SK-N-SH (cell line): ENCODE results near the gene PIK3R3. TPM values are rescaled to one million over a fixed set of nuclear protein-coding genes. Genes with fewer than 3 reads are reported as not detected.

Experiments used
- CTCF ChIA-PET: fragments of 300-600, 350-600 bp; formaldehyde crosslinking; extraction: SDS; loops from one replicate; lab custom pipeline; 2021; lab: Yijun Ruan, JAX
- POLR2A ChIA-PET: fragments of 350-600 bp; sonication (Branson Sonifier 250); formaldehyde crosslinking; extraction: SDS; loops from one replicate; lab custom pipeline; 2020; ENCODE audit warnings: antibody characterized with exemption, inconsistent platforms; lab: Yijun Ruan, JAX
- DNase-seq: peaks from one replicate; pipeline ENCODE4 v3.0.0; 2012
- H2AFZ ChIP-seq: fragments of 200-600 bp; sonication (generic); 2 replicates; pipeline ENCODE4 v1.8.1; 2016; ENCODE audit warnings: antibody characterized with exemption, mild to moderate bottlenecking, low read depth
- H3F3A ChIP-seq: fragments of 200-600 bp; sonication (generic); replicated peaks from 2 replicates; pipeline ENCODE3; 2016; ENCODE audit warnings: antibody characterized with exemption, mild to moderate bottlenecking; ENCODE audit not compliant: insufficient read depth
- H3K27ac ChIP-seq, 2 experiments: fragments of 200-500 bp in 1 of 2; fragments of 200-600 bp in 1 of 2; sonication (Bioruptor generic) in 1 of 2; sonication (generic), shearing (Covaris generic) in 1 of 2; 2 replicates each; pipeline versions ENCODE4 v1.5.1 to v1.6.1; 2014 to 2016; ENCODE audit warnings: low read depth in 2 of 2, inconsistent platforms in 1 of 2, low read length in 1 of 2, mild to moderate bottlenecking in 1 of 2, mixed read lengths in 1 of 2
- H3K27me3 ChIP-seq: fragments of 200-600 bp; sonication (generic), shearing (Covaris generic); 2 replicates; pipeline ENCODE4 v1.6.1; 2016; ENCODE audit warnings: mixed run types; ENCODE audit not compliant: insufficient read depth
- H3K36me3 ChIP-seq, 2 experiments: fragments of 200-500 bp in 1 of 2; fragments of 200-600 bp in 1 of 2; sonication (Bioruptor generic) in 1 of 2; sonication (generic) in 1 of 2; replicated peaks in 1 of 2; 2 replicates each; pipeline versions ENCODE3 to v1.5.1; 2014 to 2016; ENCODE audit warnings: low read length in 1 of 2, mild to moderate bottlenecking in 1 of 2; ENCODE audit not compliant: insufficient read depth in 2 of 2, control insufficient read depth in 1 of 2
- H3K4me1 ChIP-seq, 2 experiments: fragments of 200-500 bp in 1 of 2; fragments of 200-600 bp in 1 of 2; sonication (Bioruptor generic) in 1 of 2; sonication (generic), shearing (Covaris generic) in 1 of 2; 2 replicates each; pipeline versions ENCODE4 v1.5.1 to v1.6.1; 2014 to 2016; ENCODE audit warnings: low read depth in 1 of 2, low read length in 1 of 2, mixed run types in 1 of 2; ENCODE audit not compliant: insufficient read depth in 2 of 2, control insufficient read depth in 1 of 2
- H3K4me2 ChIP-seq: fragments of 200-600 bp; sonication (generic), shearing (Covaris generic); 2 replicates; pipeline ENCODE4 v1.6.1; 2017; ENCODE audit warnings: mixed run types
- H3K4me3 ChIP-seq, 2 experiments: fragments of 200-500 bp in 1 of 2; fragments of 200-600 bp in 1 of 2; sonication (Bioruptor generic) in 1 of 2; sonication (generic), shearing (Covaris generic) in 1 of 2; 2 replicates each; pipeline versions ENCODE4 v1.5.1 to v1.8.1; 2014 to 2016; ENCODE audit warnings: low read depth in 2 of 2, inconsistent platforms in 1 of 2, low read length in 1 of 2, mild to moderate bottlenecking in 1 of 2, mixed read lengths in 1 of 2, moderate library complexity in 1 of 2
- H3K79me2 ChIP-seq: fragments of 200-600 bp; sonication (generic); 2 replicates; pipeline ENCODE4 v1.8.1; 2017; ENCODE audit warnings: mild to moderate bottlenecking; ENCODE audit not compliant: insufficient read depth
- H3K9ac ChIP-seq: fragments of 200-600 bp; sonication (generic); 2 replicates; pipeline ENCODE4 v1.6.1; 2017; ENCODE audit warnings: mixed run types
- H3K9me2 ChIP-seq: fragments of 200-600 bp; sonication (generic); 2 replicates; pipeline ENCODE4 v1.6.1; 2017; ENCODE audit warnings: mixed run types
- H3K9me3 ChIP-seq: fragments of 200-600 bp; sonication (generic); 2 replicates; pipeline ENCODE4 v1.6.1; 2017; ENCODE audit warnings: mixed run types, mild to moderate bottlenecking, moderate library complexity
- H4K20me1 ChIP-seq: fragments of 200-600 bp; sonication (generic); 2 replicates; pipeline ENCODE4 v1.6.1; 2017; ENCODE audit warnings: mild to moderate bottlenecking, mixed run types; ENCODE audit not compliant: insufficient read depth
- EP300 ChIP-seq, 2 experiments: IDR thresholded peaks; 2 replicates each; pipeline versions ENCODE4 v1.4.0 to v1.6.1; 2012; ENCODE audit warnings: borderline replicate concordance in 1 of 2, low read depth in 1 of 2, low read length in 1 of 2
- FOXJ3 ChIP-seq: sonication (generic); formaldehyde crosslinking; IDR thresholded peaks from 2 replicates; pipeline ENCODE4 v1.5.1; 2020; ENCODE audit warnings: mild to moderate bottlenecking, missing genetic modification reagents
- FOXM1 ChIP-seq: IDR thresholded peaks from 2 replicates; pipeline ENCODE4 v1.4.0; 2012; ENCODE audit warnings: low read depth, mild to moderate bottlenecking
- GATA2 ChIP-seq: sonication (generic); formaldehyde crosslinking; IDR thresholded peaks from 2 replicates; pipeline ENCODE4 v1.5.0; 2020; ENCODE audit warnings: mild to moderate bottlenecking, missing genetic modification reagents
- MEF2A ChIP-seq: IDR thresholded peaks from 2 replicates; pipeline ENCODE4 v1.4.0; 2012; ENCODE audit warnings: low read depth, borderline replicate concordance
- MXI1 ChIP-seq: IDR thresholded peaks from 2 replicates; pipeline ENCODE4 v1.6.1; 2012; ENCODE audit warnings: mild to moderate bottlenecking, low read depth, low read length, improper control_type of control experiment
- NRF1 ChIP-seq: IDR thresholded peaks from 2 replicates; pipeline ENCODE4 v1.6.1; 2012; ENCODE audit warnings: low read depth, mild to moderate bottlenecking, low read length
- RCOR1 ChIP-seq: fragments of 150-350 bp; IDR thresholded peaks from 2 replicates; pipeline ENCODE4 v1.6.1; 2017; ENCODE audit warnings: antibody characterized with exemption, low read length
- TCF12 ChIP-seq: IDR thresholded peaks from 2 replicates; pipeline ENCODE4 v1.4.0; 2012
- WGBS: methylation state at CpG from one replicate; pipeline ENCODE4 v1.1.6; 2017; ENCODE audit warnings: low lambda C conversion rate; 5-methylcytosine and 5-hydroxymethylcytosine counted together
- polyA plus RNA-seq, 3 experiments: library from polyadenylated mRNA; depleted of rRNA; stranded (reverse); fragments of >200 nt; gene quantifications; 2 replicates each; pipeline ENCODE4 v1.2.3, GENCODE V29; 2012
- TF ChIP-seq, protein P1 (sequence below): fragments of 150-350 bp; IDR thresholded peaks from 2 replicates; pipeline ENCODE4 v1.6.1; 2016; ENCODE audit warnings: mild to moderate bottlenecking, low read depth, low read length
- TF ChIP-seq, protein P2 (sequence below): IDR thresholded peaks from 2 replicates; pipeline ENCODE4 v1.4.0; 2012; ENCODE audit warnings: low read depth, borderline replicate concordance
- TF ChIP-seq, protein P3 (sequence below): fragments of 200-600 bp; sonication (generic); IDR thresholded peaks from 2 replicates; pipeline ENCODE4 v1.6.1; 2017; ENCODE audit warnings: antibody characterized with exemption, mild to moderate bottlenecking, moderate library complexity
- TF ChIP-seq, protein P4 (sequence below): fragments of 150-350 bp; IDR thresholded peaks from 2 replicates; pipeline ENCODE4 v1.6.1; 2017; ENCODE audit warnings: antibody characterized with exemption, low read length, low read depth, borderline replicate concordance

Gene PIK3R3
- polyA plus RNA-seq, 1 of the 3 experiments (the other 2 are of a cell fraction) = 4.0 TPM

DNA sequence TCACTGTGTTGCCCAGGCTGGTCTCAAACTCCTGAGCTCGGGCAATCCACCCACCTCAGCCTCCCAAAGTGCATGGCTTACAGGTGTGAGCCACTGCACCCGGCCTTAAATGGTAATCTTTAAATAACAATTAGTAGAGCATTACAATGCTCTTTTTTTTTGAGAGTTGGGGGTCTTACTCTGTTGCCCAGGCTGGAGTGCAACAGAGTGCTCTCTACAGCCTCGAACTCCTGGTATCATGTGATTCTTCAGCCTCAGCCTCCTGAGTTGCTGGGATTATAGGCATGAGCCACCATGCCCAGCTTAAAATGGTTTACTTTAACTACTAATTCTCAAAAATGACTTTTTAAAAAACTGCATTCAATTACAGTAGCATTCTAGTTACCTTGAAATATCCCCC is 52.2 kb downstream of the PIK3R3 start:
- no peaks in the 10 kb centered on the region for H3K9me2 ChIP-seq
- peaks cover 0 to 12% of the 10 kb centered on the region in 2 experiments; a peak in 2 of 4 replicates for H3K4me1 ChIP-seq
- peaks cover 10% of the 10 kb centered on the region for H3F3A ChIP-seq
- 96% methylated on average over 3 of the region's 3 CpGs for WGBS
- POLR2A ChIA-PET = no interaction called here
- no peak overlapping the region for H3K9ac ChIP-seq
- no peak overlapping the region for H3K4me3 ChIP-seq
- no peak overlapping the region for H3K27ac ChIP-seq
- H3K9me3 ChIP-seq = no peaks in the 10 kb centered on the region
- no peaks in the 10 kb centered on the region for H3K27me3 ChIP-seq
- peaks cover 23% of the 10 kb centered on the region for H3K79me2 ChIP-seq
- TF ChIP-seq RCOR1 (no peak), TCF12 (no peak), MXI1 (no peak)
- TF ChIP-seq, all 33 proteins: peak for 0
- no peak overlapping the region for H2AFZ ChIP-seq
- CTCF ChIA-PET = no interaction called here
- H4K20me1 ChIP-seq = no peaks in the 10 kb centered on the region
- no peak overlapping the region for H3K4me2 ChIP-seq
- peaks cover 0 to 19% of the 10 kb centered on the region in 2 experiments for H3K36me3 ChIP-seq
- no peak for DNase-seq

DNA sequence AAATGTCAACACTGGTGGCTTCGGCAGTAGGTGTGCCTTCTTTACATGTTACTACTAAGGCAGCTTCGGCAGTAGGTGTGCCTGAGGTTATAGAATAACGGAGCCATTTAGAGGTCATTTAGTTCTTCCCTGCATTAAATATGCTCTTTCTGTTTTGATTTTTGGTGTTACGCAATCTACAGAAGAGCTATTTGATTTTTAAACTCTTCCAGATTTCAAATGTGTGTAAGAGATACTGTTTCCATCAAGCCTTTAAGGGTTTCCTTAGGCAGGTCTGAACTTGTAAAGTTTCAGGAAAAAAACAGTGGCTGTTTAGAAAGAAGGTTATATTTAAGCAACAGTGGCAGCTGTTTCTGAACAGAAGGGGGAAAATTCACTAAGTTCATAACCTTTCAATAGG is 54.8 kb downstream of the PIK3R3 start:
- H3K36me3 ChIP-seq = peaks cover 0 to 19% of the 10 kb centered on the region in 2 experiments
- DNase-seq = no peak
- no peaks in the 10 kb centered on the region for H4K20me1 ChIP-seq
- no peaks in the 10 kb centered on the region for H3F3A ChIP-seq
- peaks cover 7% of the 10 kb centered on the region for H3K79me2 ChIP-seq
- no peaks in the 10 kb centered on the region for H3K9me2 ChIP-seq
- H3K9me3 ChIP-seq = no peaks in the 10 kb centered on the region
- no peak overlapping the region for H2AFZ ChIP-seq
- TF ChIP-seq, protein P1, sequence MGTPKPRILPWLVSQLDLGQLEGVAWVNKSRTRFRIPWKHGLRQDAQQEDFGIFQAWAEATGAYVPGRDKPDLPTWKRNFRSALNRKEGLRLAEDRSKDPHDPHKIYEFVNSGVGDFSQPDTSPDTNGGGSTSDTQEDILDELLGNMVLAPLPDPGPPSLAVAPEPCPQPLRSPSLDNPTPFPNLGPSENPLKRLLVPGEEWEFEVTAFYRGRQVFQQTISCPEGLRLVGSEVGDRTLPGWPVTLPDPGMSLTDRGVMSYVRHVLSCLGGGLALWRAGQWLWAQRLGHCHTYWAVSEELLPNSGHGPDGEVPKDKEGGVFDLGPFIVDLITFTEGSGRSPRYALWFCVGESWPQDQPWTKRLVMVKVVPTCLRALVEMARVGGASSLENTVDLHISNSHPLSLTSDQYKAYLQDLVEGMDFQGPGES = no peak
- TF ChIP-seq MEF2A (no peak), NRF1 (no peak), EP300 (IDR thresholded peaks at IDR 0.05; ENCODE audit: borderline replicate concordance in 1 of 2, low read depth in 1 of 2, low read length in 1 of 2) (no peak), GATA2 (CRISPR knock-in tag) (no peak), FOXJ3 (CRISPR knock-in tag) (no peak), FOXM1 (no peak)
- TF ChIP-seq, protein P2, sequence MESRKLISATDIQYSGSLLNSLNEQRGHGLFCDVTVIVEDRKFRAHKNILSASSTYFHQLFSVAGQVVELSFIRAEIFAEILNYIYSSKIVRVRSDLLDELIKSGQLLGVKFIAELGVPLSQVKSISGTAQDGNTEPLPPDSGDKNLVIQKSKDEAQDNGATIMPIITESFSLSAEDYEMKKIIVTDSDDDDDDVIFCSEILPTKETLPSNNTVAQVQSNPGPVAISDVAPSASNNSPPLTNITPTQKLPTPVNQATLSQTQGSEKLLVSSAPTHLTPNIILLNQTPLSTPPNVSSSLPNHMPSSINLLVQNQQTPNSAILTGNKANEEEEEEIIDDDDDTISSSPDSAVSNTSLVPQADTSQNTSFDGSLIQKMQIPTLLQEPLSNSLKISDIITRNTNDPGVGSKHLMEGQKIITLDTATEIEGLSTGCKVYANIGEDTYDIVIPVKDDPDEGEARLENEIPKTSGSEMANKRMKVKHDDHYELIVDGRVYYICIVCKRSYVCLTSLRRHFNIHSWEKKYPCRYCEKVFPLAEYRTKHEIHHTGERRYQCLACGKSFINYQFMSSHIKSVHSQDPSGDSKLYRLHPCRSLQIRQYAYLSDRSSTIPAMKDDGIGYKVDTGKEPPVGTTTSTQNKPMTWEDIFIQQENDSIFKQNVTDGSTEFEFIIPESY = no peak
- TF ChIP-seq, protein P3, sequence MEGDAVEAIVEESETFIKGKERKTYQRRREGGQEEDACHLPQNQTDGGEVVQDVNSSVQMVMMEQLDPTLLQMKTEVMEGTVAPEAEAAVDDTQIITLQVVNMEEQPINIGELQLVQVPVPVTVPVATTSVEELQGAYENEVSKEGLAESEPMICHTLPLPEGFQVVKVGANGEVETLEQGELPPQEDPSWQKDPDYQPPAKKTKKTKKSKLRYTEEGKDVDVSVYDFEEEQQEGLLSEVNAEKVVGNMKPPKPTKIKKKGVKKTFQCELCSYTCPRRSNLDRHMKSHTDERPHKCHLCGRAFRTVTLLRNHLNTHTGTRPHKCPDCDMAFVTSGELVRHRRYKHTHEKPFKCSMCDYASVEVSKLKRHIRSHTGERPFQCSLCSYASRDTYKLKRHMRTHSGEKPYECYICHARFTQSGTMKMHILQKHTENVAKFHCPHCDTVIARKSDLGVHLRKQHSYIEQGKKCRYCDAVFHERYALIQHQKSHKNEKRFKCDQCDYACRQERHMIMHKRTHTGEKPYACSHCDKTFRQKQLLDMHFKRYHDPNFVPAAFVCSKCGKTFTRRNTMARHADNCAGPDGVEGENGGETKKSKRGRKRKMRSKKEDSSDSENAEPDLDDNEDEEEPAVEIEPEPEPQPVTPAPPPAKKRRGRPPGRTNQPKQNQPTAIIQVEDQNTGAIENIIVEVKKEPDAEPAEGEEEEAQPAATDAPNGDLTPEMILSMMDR = no peak
- TF ChIP-seq, protein P4, sequence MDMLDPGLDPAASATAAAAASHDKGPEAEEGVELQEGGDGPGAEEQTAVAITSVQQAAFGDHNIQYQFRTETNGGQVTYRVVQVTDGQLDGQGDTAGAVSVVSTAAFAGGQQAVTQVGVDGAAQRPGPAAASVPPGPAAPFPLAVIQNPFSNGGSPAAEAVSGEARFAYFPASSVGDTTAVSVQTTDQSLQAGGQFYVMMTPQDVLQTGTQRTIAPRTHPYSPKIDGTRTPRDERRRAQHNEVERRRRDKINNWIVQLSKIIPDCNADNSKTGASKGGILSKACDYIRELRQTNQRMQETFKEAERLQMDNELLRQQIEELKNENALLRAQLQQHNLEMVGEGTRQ = no peak
- ChIA-PET POLR2A (no interaction called here), CTCF (no interaction called here)
- H3K9ac ChIP-seq = no peak overlapping the region
- H3K4me1 ChIP-seq = no peaks in the 10 kb centered on the region; a peak in 2 of 4 replicates
- WGBS = 97% methylated on average over 4 of the region's 4 CpGs
- H3K4me2 ChIP-seq = no peak overlapping the region
- H3K4me3 ChIP-seq = no peak overlapping the region
- no peak overlapping the region for H3K27ac ChIP-seq
- no peaks in the 10 kb centered on the region for H3K27me3 ChIP-seq
